Mucosa of stomach (tissue), 1 donor: Measurements from ENCODE around the gene MAN2A1.
"Not testable (repeated sequence)": the region's sequence is repeated elsewhere in the genome, so short reads cannot be mapped to it uniquely, and the experiment has no call there.

Experiments used
- H3K27me3 ChIP-seq: one replicate; pipeline ENCODE4 v1.7.0; 2013; ENCODE audit warnings: mild to moderate bottlenecking, low read length; ENCODE audit not compliant: control insufficient read depth, insufficient read depth
- H3K36me3 ChIP-seq: one replicate; pipeline ENCODE4 v1.7.0; 2013; ENCODE audit warnings: low read length; ENCODE audit not compliant: control insufficient read depth, insufficient read depth
- H3K4me1 ChIP-seq: one replicate; pipeline ENCODE4 v1.7.0; 2013; ENCODE audit warnings: mild to moderate bottlenecking, low read length; ENCODE audit not compliant: control insufficient read depth, insufficient read depth
- H3K4me3 ChIP-seq: one replicate; pipeline ENCODE4 v1.7.0; 2013; ENCODE audit warnings: low read length
- H3K9ac ChIP-seq: one replicate; pipeline ENCODE4 v1.7.0; 2013; ENCODE audit warnings: mild to moderate bottlenecking, low read length, moderate library complexity
- H3K9me3 ChIP-seq: one replicate; pipeline ENCODE4 v1.7.0; 2013; ENCODE audit warnings: mild to moderate bottlenecking, low read length, moderate library complexity; ENCODE audit not compliant: control insufficient read depth
- donor health status: Pancreatic carcinoma.

Gene MAN2A1

DNA sequence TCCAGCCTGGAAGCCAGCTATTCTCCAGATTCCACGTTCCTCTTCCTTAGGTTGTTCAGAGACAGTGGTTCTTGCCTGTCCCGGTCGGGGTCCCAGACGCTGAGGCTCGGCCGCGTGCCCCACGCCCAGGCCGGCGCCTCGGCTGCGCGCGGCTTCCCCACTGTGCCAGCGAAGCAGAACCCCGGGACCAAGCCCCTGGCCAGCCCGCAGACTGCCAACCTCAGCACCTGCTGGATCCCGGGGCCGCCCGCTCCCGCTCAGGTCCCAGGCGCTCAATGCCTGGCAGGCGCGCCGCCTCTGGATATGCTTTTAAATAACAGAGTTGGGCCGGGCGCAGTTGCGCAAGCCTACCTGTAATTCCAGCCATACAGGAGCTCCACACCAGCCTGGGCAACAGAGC, 195.5 kb downstream of the MAN2A1 start:
- Histone ChIP-seq H3K4me3 (no peak overlapping the region), H3K27me3 (no peaks in the 10 kb centered on the region), H3K9me3 (no peaks in the 10 kb centered on the region), H3K36me3 (no peaks in the 10 kb centered on the region), H3K9ac (no peak overlapping the region), H3K4me1 (no peaks in the 10 kb centered on the region)

DNA sequence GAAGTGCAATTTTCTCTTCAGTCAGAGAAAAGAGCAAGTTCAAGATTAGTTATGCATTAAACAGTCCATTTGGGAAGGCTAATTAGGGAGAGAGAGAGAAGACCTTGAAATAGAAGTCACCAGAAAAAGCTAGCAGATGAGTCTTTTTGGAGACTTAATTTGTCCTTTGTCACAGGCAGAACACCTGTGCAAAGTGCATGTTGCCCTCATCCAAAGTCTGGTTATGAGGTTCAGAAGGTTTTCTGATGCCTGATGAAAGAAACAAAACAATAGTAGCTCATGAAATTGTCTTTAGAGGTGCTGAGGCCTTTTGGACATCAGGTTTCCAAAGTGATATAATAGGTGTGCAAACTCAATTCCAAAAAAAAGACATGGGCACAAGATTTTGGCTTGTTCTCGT, 199.3 kb downstream of the MAN2A1 start:
- no peak overlapping the region for H3K9ac ChIP-seq
- H3K4me3 ChIP-seq: no peak overlapping the region
- no peaks in the 10 kb centered on the region for H3K4me1 ChIP-seq
- no peaks in the 10 kb centered on the region for H3K36me3 ChIP-seq
- H3K27me3 ChIP-seq: no peaks in the 10 kb centered on the region
- no peaks in the 10 kb centered on the region for H3K9me3 ChIP-seq

DNA sequence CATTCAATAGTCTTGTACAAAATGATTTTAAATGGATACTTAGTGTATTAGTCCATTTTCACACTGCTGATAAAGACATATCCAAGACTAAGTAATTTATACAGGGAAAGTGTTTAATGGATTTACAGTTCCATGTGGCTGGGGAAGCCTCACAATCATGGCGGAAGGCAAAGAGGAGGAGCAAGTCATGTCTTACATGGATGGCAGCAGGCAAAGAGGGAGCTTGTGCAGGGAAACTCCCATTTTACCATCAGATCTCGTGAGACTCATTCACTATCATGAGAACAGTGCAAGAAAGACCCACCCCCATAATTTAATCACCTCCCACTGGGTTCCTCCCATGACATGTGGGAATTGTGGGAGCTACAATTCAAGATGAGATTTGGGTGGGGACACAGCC, 203.5 kb downstream of the MAN2A1 start:
- not testable (repeated sequence) for H3K4me1 ChIP-seq, H3K9me3 ChIP-seq, H3K27me3 ChIP-seq, H3K36me3 ChIP-seq, H3K9ac ChIP-seq, H3K4me3 ChIP-seq

DNA sequence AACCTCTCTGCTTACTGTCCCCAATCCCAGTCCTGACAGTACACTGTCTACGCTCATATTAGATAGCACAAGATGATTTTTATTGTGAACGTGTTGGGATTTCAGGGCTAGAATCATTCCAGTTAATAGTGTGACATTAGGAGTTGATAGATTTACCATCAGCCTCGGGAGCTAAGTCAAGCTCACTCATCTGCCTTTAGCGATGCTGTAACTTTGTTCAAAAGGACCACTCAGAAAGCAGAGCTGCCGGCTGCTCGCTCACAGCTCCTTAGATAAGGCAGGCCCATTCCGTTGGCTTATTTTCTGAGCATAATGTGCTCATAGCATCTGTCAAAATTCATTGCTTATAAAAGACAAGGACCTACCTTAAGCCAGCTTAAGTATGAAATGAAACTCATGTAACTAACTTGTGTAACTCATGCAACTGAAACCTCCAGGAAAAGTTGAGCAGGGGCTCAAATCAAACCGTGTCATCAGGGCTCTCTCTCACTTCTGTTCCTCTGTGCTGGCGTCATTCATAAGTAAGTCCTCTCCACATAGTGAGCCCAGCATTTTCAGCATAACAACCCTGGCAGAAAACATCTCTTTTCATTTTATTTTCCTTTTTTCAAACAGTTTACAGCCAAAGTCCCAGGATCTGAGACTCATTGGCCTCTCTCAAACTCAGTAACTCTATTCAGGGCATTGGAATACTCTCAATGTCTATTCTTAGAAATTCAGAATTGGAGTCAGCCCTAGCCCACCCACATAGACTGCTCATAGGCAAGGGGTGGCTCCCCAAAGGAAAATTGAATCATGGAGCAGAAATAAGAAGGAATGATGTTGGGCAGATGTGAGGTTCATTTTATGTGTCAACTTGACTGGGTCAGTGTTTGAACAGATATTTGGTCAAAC, 208.8 kb downstream of the MAN2A1 start:
- Histone ChIP-seq H3K27me3 (no peaks in the 10 kb centered on the region), H3K4me1 (no peaks in the 10 kb centered on the region), H3K36me3 (no peaks in the 10 kb centered on the region), H3K9ac (no peak overlapping the region), H3K9me3 (no peaks in the 10 kb centered on the region), H3K4me3 (no peak overlapping the region)

DNA sequence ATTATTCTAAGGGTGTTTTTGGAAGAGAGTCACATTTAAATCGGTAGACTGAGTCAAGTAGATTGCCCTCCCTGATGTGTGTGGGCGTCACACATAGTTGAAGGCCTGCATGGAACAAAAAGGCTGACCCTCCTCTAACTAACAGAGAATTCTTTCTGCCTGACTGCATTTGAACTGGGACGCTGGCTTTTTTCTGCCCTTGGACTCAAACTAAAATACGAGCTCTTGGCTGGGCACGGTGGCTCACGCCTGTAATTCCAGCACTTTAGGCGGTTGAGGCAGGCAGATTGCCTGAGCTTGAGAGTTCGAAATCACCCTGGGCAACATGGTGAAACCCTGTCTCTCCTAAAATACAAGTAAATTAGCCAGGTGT, 209.4 kb downstream of the MAN2A1 start:
- Histone ChIP-seq H3K27me3 (no peaks in the 10 kb centered on the region), H3K36me3 (no peaks in the 10 kb centered on the region), H3K9me3 (no peaks in the 10 kb centered on the region), H3K9ac (no peak overlapping the region), H3K4me3 (no peak overlapping the region), H3K4me1 (no peaks in the 10 kb centered on the region)

DNA sequence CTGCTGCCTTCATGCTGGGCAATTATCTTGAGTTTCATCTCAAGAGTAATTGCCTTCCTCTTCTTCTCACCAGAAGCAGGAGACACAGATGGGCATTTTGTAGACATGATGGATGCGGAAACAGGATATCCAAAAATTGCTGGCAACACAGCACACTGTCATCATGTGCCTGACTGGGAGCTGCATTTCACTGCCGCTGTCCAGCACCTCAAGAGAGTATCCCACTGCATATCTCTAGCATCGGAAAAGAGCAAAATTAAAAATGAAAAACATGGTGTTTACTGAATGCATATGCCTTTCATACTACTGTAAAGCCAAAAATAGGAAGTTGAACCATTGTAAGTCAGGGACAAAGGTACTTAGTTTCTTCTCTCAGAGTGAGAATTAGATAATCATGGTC, 210.7 kb downstream of the MAN2A1 start:
- Histone ChIP-seq H3K4me1 (no peaks in the 10 kb centered on the region), H3K36me3 (no peaks in the 10 kb centered on the region), H3K4me3 (no peak overlapping the region), H3K9ac (no peak overlapping the region), H3K27me3 (no peaks in the 10 kb centered on the region), H3K9me3 (no peaks in the 10 kb centered on the region)

DNA sequence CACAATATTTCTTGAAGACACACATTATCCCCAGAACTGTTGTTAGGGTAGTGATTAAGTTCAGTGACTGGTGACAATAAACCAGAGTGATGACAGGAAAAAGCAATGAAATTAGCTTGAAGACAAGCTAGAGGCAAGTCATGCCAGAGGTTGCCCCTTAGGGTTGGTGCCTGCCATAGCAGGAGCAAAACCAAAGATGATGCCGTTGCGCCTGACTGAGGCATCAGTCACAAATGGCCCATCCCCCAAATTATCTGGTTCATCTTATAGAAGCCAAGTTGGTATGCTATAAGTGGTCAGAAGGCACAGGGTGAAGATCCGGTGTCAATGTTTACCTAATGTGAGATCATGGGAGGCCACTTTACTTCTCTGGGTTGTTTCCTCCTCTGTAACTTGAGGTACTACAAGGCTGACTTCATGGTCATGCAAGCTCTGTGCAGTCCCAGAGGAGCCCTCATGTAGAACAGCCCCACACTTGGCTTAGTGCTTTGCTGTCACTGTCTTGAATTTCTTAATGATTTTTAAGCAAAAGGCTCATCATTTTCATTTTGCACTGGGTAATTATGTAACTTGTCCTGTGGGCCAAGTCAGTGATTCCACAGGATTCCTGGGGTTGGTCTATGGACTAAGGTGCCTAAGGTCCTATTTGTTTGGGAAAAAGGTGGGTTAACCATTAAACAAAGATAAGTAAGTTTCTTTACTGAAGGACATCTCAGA, 211.3 kb downstream of the MAN2A1 start:
- no peaks in the 10 kb centered on the region for H3K27me3 ChIP-seq
- H3K4me3 ChIP-seq: no peak overlapping the region
- no peaks in the 10 kb centered on the region for H3K9me3 ChIP-seq
- no peak overlapping the region for H3K9ac ChIP-seq
- no peaks in the 10 kb centered on the region for H3K4me1 ChIP-seq
- H3K36me3 ChIP-seq: no peaks in the 10 kb centered on the region

DNA sequence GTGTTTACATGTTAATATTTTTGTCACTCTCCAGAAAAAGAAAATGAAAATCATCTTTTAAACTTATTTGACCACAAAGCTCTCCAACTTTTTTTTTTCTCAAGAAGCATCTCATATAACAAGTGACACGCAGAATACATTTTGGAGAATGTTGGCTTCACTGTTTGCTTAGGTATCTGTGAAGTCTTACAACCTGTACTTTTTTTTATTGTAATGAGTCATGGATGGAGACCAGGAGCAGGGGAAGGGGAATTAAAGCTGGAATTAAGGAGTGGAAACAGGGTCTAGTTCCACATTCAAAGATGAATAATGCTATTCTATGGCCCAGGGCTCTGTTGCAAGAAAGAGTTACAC, 211.9 kb downstream of the MAN2A1 start:
- Histone ChIP-seq H3K9me3 (no peaks in the 10 kb centered on the region), H3K4me3 (no peak overlapping the region), H3K27me3 (no peaks in the 10 kb centered on the region), H3K9ac (no peak overlapping the region), H3K36me3 (no peaks in the 10 kb centered on the region), H3K4me1 (no peaks in the 10 kb centered on the region)

DNA sequence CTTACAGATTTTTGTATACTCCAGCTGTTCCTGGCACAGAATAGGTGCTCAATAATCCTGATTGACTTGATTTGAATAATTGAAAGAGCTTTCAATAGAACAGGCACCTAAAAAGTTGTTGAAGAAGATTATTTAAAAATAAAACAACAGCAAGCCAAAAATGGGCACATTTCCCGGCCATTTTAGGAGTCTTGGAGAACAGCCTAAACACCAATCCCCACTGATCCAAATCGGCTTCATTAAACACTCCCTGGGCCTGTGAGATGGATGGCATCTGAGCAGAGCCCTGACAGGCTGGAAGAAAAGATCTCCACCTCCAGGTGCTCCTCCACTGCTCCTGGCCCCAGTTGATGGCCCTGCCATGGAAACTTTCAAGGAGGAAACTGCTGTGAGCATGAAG, 213.3 kb downstream of the MAN2A1 start:
- no peak overlapping the region for H3K4me3 ChIP-seq
- H3K9ac ChIP-seq: no peak overlapping the region
- H3K9me3 ChIP-seq: no peaks in the 10 kb centered on the region
- no peaks in the 10 kb centered on the region for H3K36me3 ChIP-seq
- no peaks in the 10 kb centered on the region for H3K27me3 ChIP-seq
- no peaks in the 10 kb centered on the region for H3K4me1 ChIP-seq

DNA sequence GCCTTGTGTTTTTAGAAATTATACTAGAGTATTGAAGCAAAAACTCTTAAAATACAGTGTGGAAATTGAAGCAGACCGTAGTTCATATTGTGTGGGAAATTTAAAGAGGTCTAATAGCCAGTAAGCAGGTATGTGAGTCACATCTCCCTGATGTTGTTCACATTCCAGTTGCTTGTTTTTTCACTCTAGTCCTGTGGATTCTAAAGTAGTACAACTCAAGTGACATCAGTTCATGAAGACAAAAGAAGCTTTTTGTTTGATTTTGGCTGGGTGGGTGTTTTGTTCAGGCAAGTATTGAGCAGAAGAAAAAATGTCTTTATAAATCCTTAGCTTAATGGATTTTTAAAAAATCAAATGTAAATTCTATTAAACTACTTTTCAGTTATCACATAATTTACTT, 216.2 kb downstream of the MAN2A1 start:
- Histone ChIP-seq H3K36me3 (no peaks in the 10 kb centered on the region), H3K27me3 (no peaks in the 10 kb centered on the region), H3K9ac (no peak overlapping the region), H3K4me1 (no peaks in the 10 kb centered on the region), H3K9me3 (no peaks in the 10 kb centered on the region), H3K4me3 (no peak overlapping the region)

DNA sequence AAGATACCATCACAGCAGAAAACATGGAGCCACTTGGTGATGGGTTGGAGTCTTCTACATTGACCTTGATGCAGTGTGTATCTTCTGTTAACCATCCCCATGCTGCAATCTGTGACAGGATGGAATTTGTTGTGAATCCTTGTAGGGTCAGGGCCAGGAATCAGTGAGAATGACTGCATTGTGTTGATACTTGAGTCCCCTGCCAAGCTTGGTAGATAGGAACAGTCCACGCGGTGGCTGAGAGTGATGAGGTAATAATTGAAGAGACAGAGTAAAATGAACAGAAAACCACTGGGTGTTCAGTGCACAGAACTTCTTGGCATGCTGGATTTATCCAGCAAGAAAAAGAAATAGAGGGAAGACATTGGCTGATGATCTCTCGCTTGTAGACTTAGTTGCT, 217.5 kb downstream of the MAN2A1 start:
- no peaks in the 10 kb centered on the region for H3K4me1 ChIP-seq
- H3K36me3 ChIP-seq: no peaks in the 10 kb centered on the region
- H3K9ac ChIP-seq: no peak overlapping the region
- no peaks in the 10 kb centered on the region for H3K27me3 ChIP-seq
- no peak overlapping the region for H3K4me3 ChIP-seq
- H3K9me3 ChIP-seq: no peaks in the 10 kb centered on the region

DNA sequence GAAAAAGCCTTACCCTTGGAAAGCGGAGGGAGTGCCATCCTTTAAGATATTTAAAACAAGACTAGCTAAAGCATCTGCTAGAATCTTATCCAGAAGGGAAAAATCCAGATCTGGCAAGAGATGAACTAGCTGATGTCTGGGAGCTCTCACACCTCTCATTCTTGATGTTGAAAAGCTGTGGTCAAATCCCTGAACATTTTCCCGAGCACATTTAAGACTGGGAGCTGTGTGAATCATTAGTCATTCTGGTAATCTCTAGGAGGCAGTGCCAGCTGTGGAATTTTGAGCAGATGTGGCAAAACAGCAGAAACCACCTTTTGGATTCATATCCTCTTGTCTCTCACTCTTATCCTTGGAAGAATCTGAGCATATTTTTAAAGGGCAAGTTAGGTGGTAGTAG, 218.0 kb downstream of the MAN2A1 start:
- no peaks in the 10 kb centered on the region for H3K36me3 ChIP-seq
- H3K4me3 ChIP-seq: no peak overlapping the region
- H3K27me3 ChIP-seq: no peaks in the 10 kb centered on the region
- H3K9me3 ChIP-seq: no peaks in the 10 kb centered on the region
- H3K4me1 ChIP-seq: no peaks in the 10 kb centered on the region
- H3K9ac ChIP-seq: no peak overlapping the region
